HCT116 (cell line): ENCODE data around the gene LRRC7.

Experiments
- CTCF ChIP-seq, 3 experiments: fragments of 200-600 bp in 1 of 3; sonication (generic) in 1 of 3; IDR thresholded peaks in 2 of 3; conservative IDR thresholded peaks in 1 of 3; 2 replicates each; pipeline ENCODE4 v1.5.1; 2012 to 2017; ENCODE audit warnings: low read depth in 2 of 3, low read length in 2 of 3, antibody characterized with exemption in 1 of 3, borderline replicate concordance in 1 of 3, control low read depth in 1 of 3, mild to moderate bottlenecking in 1 of 3, mixed read lengths in 1 of 3, mixed run types in 1 of 3, moderate library complexity in 1 of 3; ENCODE audit not compliant: insufficient read depth in 1 of 3
- EZH2 ChIP-seq: fragments of 200-600 bp; sonication (generic); IDR thresholded peaks from 2 replicates; pipeline ENCODE4 v1.6.1; 2017; ENCODE audit warnings: antibody characterized with exemption, mixed run types
- EZH2phosphoT487 ChIP-seq: fragments of 200-600 bp; IDR thresholded peaks from 2 replicates; pipeline ENCODE4 v1.6.1; 2018; ENCODE audit warnings: antibody characterized with exemption, borderline replicate concordance
- POLR2A ChIP-seq: IDR thresholded peaks from 2 replicates; pipeline ENCODE4 v1.7.0; 2011; ENCODE audit warnings: borderline replicate concordance; ENCODE audit not compliant: insufficient read depth, insufficient read length; ENCODE audit errors: extremely low read depth
- POLR2AphosphoS5 ChIP-seq: IDR thresholded peaks from 2 replicates; pipeline ENCODE4 v1.6.1; 2011; ENCODE audit warnings: mild to moderate bottlenecking, low read depth, low read length, moderate library complexity
- RAD21 ChIP-seq: IDR thresholded peaks from 2 replicates; pipeline ENCODE4 v1.6.1; 2012; ENCODE audit warnings: low read depth, mild to moderate bottlenecking
- SRF ChIP-seq: IDR thresholded peaks from 2 replicates; pipeline ENCODE4 v1.6.1; 2012; ENCODE audit warnings: low read depth
- YY1 ChIP-seq: IDR thresholded peaks from 2 replicates; pipeline ENCODE4 v1.6.1; 2011; ENCODE audit warnings: low read length, low read depth, moderate library complexity, mild to moderate bottlenecking; ENCODE audit not compliant: insufficient replicate concordance; ENCODE audit errors: extremely low read depth
- ZNF274 ChIP-seq: fragments of 200-500 bp; sonication (Bioruptor generic); IDR thresholded peaks from 2 replicates; pipeline ENCODE4 v1.6.1; 2014; ENCODE audit warnings: mild to moderate bottlenecking, low read depth, low read length, inconsistent platforms

DNA sequence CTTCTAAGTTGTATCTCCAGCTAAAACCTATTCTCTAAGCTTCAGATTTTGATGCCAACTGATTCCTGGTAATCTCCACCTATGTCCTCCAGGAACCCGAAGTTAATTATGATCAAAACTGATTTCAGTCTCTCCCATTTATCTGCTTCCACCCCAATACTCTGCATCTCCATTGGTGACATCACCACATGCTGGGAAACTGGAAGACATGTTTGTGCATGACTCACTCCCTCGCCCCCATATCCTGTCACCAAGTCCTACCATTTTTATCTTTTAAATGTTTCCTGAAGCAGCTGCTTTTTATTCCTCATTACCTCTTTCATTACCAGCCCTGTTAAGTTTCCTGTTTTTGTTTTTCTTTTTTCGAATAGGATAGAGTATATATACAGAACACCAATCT, 409.2 kb downstream of the LRRC7 start:
- TF ChIP-seq CTCF (IDR thresholded peaks at IDR 0.05 in 2 of 3, conservative IDR thresholded peaks at IDR 0.05 in 1 of 3; ENCODE audit: borderline replicate concordance in 1 of 3, insufficient read depth in 1 of 3, low read depth in 2 of 3, low read length in 2 of 3) (no peak), ZNF274 (no peak), SRF (no peak), YY1 (no peak), EZH2 (no peak), EZH2phosphoT487 (no peak), POLR2AphosphoS5 (no peak), POLR2A (no peak), RAD21 (no peak)
